Fibroblast of the aortic adventitia (primary cell): ENCODE data around the gene TMPRSS2. TPM values are rescaled to one million over a fixed set of nuclear protein-coding genes. Genes with fewer than 3 reads are reported as not detected.

Source experiments
- DNase-seq: peaks from one replicate; pipeline ENCODE4 v3.0.0-alpha.2; 2010; ENCODE audit warnings: low read depth
- H3K4me3 ChIP-seq: 2 replicates; pipeline ENCODE4 v1.5.1; 2011; ENCODE audit warnings: low read depth, mild to moderate bottlenecking, control low read depth, low read length, moderate library complexity
- total RNA-seq: library from RNA; depleted of rRNA; stranded (reverse); fragments of >200 nt; gene quantifications from 2 replicates; pipeline ENCODE4 v1.2.3, GENCODE V29; 2012; ENCODE audit warnings: low replicate concordance
- TF ChIP-seq, protein P1 (sequence below): IDR thresholded peaks from 2 replicates; pipeline ENCODE4 v1.5.1; 2011; ENCODE audit warnings: mild to moderate bottlenecking, low read length, control low read depth, inconsistent platforms; ENCODE audit not compliant: insufficient read depth

TMPRSS2 gene
- total RNA-seq, 1 donor: not detected

- no peak for DNase-seq
- no peak overlapping the region for H3K4me3 ChIP-seq
- TF ChIP-seq, protein P1, sequence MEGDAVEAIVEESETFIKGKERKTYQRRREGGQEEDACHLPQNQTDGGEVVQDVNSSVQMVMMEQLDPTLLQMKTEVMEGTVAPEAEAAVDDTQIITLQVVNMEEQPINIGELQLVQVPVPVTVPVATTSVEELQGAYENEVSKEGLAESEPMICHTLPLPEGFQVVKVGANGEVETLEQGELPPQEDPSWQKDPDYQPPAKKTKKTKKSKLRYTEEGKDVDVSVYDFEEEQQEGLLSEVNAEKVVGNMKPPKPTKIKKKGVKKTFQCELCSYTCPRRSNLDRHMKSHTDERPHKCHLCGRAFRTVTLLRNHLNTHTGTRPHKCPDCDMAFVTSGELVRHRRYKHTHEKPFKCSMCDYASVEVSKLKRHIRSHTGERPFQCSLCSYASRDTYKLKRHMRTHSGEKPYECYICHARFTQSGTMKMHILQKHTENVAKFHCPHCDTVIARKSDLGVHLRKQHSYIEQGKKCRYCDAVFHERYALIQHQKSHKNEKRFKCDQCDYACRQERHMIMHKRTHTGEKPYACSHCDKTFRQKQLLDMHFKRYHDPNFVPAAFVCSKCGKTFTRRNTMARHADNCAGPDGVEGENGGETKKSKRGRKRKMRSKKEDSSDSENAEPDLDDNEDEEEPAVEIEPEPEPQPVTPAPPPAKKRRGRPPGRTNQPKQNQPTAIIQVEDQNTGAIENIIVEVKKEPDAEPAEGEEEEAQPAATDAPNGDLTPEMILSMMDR: no peak
Measured at GRCh38 chr21:41466024-41466820, 41.7 kb downstream of the TMPRSS2 start.

DNA sequence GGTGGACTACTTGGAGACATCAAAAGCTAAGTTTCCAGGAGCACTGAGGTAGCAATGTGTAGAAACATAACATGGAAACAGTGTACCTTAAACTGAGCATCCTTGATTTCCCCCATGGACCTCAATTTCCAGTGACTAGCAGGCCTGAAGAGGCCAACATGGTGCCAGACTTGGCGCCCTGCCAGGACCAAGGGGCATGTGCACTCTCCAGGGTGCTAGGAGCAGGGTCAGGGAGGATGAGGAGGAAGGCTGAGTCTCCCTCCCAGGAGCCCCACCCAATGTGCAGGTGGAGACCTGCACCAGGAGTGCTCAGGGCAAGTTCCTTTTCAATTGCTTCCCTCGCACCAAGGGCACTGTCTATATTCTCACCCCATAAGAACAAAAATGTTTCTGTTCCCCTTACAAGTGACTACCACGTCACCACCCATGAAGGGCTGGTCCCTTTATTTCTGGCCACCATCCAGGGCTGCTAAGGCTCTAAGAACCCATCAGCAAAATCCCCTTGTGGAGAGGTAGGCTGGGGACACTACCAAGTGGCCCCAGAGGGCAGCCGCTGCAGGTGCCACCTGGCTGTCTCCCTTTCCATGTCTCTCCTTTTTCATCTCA is 42.7 kb downstream of the TMPRSS2 start:
- TF ChIP-seq, protein P1: no peak

GRCh38 chr21:41460578-41461527 is 47.1 kb downstream of the TMPRSS2 start:
- peak; percentile 85 for DNase-seq
- TF ChIP-seq, protein P1: peak; percentile 91
- no peak overlapping the region for H3K4me3 ChIP-seq

More for the DNA sequence above, 42.7 kb downstream of the TMPRSS2 start:
- DNase-seq: no peak
- no peak overlapping the region for H3K4me3 ChIP-seq

- no peak overlapping the region for H3K4me3 ChIP-seq
- TF ChIP-seq, protein P1: no peak
- no peak for DNase-seq
Measured at GRCh38 chr21:41459884-41460534, 47.9 kb downstream of the TMPRSS2 start.

GRCh38 chr21:41458559-41458958 is 49.4 kb downstream of the TMPRSS2 start:
- no peak for DNase-seq
- TF ChIP-seq, protein P1: no peak
- no peak overlapping the region for H3K4me3 ChIP-seq

GRCh38 chr21:41458121-41458520 is 49.8 kb downstream of the TMPRSS2 start:
- TF ChIP-seq, protein P1: no peak
- no peak for DNase-seq

More at GRCh38 chr21:41458121-41458520, 49.8 kb downstream of the TMPRSS2 start:
- no peak overlapping the region for H3K4me3 ChIP-seq
